B cell (primary cell): ENCODE results near the gene THYN1. TPM values are rescaled to one million over a fixed set of nuclear protein-coding genes. Genes with fewer than 3 reads are reported as not detected.

ENCODE experiments used
- ATAC-seq: fragments of 200-7000 bp; cut with Tn5 transposase; one replicate; pipeline ENCODE4 v1.10.0; 2021; ENCODE audit warnings: low read depth, mild to moderate bottlenecking, moderate number of reproducible peaks, moderate library complexity
- CTCF ChIA-PET: fragments of 350-600 bp; sonication (Branson Sonifier 250); formaldehyde crosslinking; loops from one replicate; lab custom pipeline; 2021; ENCODE audit warnings: antibody characterized with exemption, inconsistent platforms; lab: Charles Lee
- POLR2A ChIA-PET: fragments of 350-600 bp; sonication (Branson Sonifier 250); formaldehyde crosslinking; loops from one replicate; lab custom pipeline; 2021; ENCODE audit warnings: antibody characterized with exemption; lab: Charles Lee
- DNase-seq: peaks from one replicate; pipeline ENCODE4 v3.0.0; 2013
- H2AFZ ChIP-seq: 2 replicates; pipeline ENCODE4 v1.6.1; 2012; ENCODE audit warnings: mild to moderate bottlenecking, low read depth, low read length; ENCODE audit not compliant: insufficient read depth, poor library complexity, severe bottlenecking
- H3K27ac ChIP-seq, 2 donors: 1 replicate in 1 of 2; 2 replicates in 1 of 2; pipeline ENCODE4 v1.5.1; 2012 to 2013; ENCODE audit warnings: low read length in 2 of 2, mild to moderate bottlenecking in 2 of 2, moderate library complexity in 1 of 2
- H3K27me3 ChIP-seq, 4 experiments: fragments of 200-600 bp in 1 of 4; sonication (generic) in 1 of 4; replicated peaks in 1 of 4; 1 replicate in 2 of 4; 2 replicates in 2 of 4; pipeline versions ENCODE4 v1.6.1 to v1.7.0; 2013 to 2016; ENCODE audit warnings: low read length in 3 of 4, mild to moderate bottlenecking in 2 of 4, mixed read lengths in 1 of 4, moderate library complexity in 1 of 4; ENCODE audit not compliant: insufficient read depth in 4 of 4, control insufficient read depth in 3 of 4; ENCODE audit errors: control extremely low read depth in 1 of 4
- H3K36me3 ChIP-seq, 2 experiments: replicated peaks in 1 of 2; 1 replicate in 1 of 2; 2 replicates in 1 of 2; pipeline versions ENCODE4 v1.6.1 to v1.7.1; 2013; ENCODE audit warnings: low read length in 1 of 2; ENCODE audit not compliant: insufficient read depth in 2 of 2, control insufficient read depth in 1 of 2; ENCODE audit errors: control extremely low read depth in 1 of 2, extremely low read depth in 1 of 2
- H3K4me1 ChIP-seq, 2 donors: fragments of 200-600 bp in 1 of 2; sonication (generic) in 1 of 2; 1 replicate in 1 of 2; 2 replicates in 1 of 2; pipeline versions ENCODE4 v1.5.1 to v1.6.1; 2013 to 2017; ENCODE audit warnings: low read length in 2 of 2; ENCODE audit not compliant: control insufficient read depth in 2 of 2, insufficient read depth in 2 of 2
- H3K4me2 ChIP-seq: replicated peaks from 2 replicates; pipeline ENCODE3; 2012; ENCODE audit warnings: mild to moderate bottlenecking, low read depth, low read length; ENCODE audit not compliant: poor library complexity, severe bottlenecking
- H3K4me3 ChIP-seq, 5 experiments: fragments of 200-600 bp in 1 of 5; sonication (generic) in 1 of 5; 1 replicate in 3 of 5; 2 replicates in 2 of 5; pipeline versions ENCODE4 v1.5.1 to v1.7.0; 2011 to 2016; ENCODE audit warnings: low read length in 4 of 5, mild to moderate bottlenecking in 4 of 5, low read depth in 2 of 5, control low read depth in 1 of 5, moderate library complexity in 1 of 5; ENCODE audit not compliant: insufficient read depth in 1 of 5; ENCODE audit errors: control extremely low read depth in 1 of 5, extremely low read depth in 1 of 5
- H3K79me2 ChIP-seq: fragments of 200-600 bp; sonication (generic); one replicate; pipeline ENCODE4 v1.6.0; 2016; ENCODE audit warnings: low read length; ENCODE audit not compliant: control insufficient read depth, insufficient read depth
- H3K9ac ChIP-seq: fragments of 200-600 bp; sonication (generic); 2 replicates; pipeline ENCODE4 v1.6.1; 2017; ENCODE audit warnings: mild to moderate bottlenecking, low read length, moderate library complexity
- H3K9me3 ChIP-seq, 3 donors: one replicate each; pipeline versions ENCODE4 v1.6.1 to v1.7.1; 2013; ENCODE audit warnings: low read length in 2 of 3; ENCODE audit not compliant: control insufficient read depth in 2 of 3, insufficient read depth in 1 of 3; ENCODE audit errors: control extremely low read depth in 1 of 3
- H4K20me1 ChIP-seq: 2 replicates; pipeline ENCODE4 v1.6.0; 2012; ENCODE audit warnings: mild to moderate bottlenecking, low read length; ENCODE audit not compliant: insufficient read depth, control insufficient read depth, poor library complexity, severe bottlenecking
- H3K27ac Mint-ChIP-seq: one replicate; pipeline ENCODE4 v1.8.0; 2021; ENCODE audit warnings: mixed read lengths
- H3K27me3 Mint-ChIP-seq: one replicate; pipeline ENCODE4 v1.8.0; 2021; ENCODE audit warnings: mixed read lengths
- H3K4me1 Mint-ChIP-seq: one replicate; pipeline ENCODE4 v1.8.0; 2021; ENCODE audit warnings: mixed read lengths
- H3K4me3 Mint-ChIP-seq: one replicate; pipeline ENCODE4 v1.8.0; 2021; ENCODE audit warnings: mixed read lengths
- H3K9me3 Mint-ChIP-seq: one replicate; pipeline ENCODE4 v1.8.0; 2022; ENCODE audit warnings: mixed read lengths; ENCODE audit not compliant: insufficient read depth
- CTCF ChIP-seq: fragments of 200-600 bp; IDR thresholded peaks from one replicate; pipeline ENCODE4 v1.8.0; 2022; ENCODE audit warnings: antibody characterized with exemption, mild to moderate bottlenecking
- EZH2 ChIP-seq: IDR thresholded peaks from 2 replicates; pipeline ENCODE4 v1.6.1; 2012; ENCODE audit warnings: borderline replicate concordance, low read depth, mild to moderate bottlenecking, moderate library complexity, low read length; ENCODE audit not compliant: insufficient read depth, poor library complexity, severe bottlenecking
- WGBS: methylation state at CpG from one replicate; pipeline ENCODE4 v1.1.5; 2013; ENCODE audit warnings: missing lambda C conversion rate; ENCODE audit not compliant: insufficient coverage; 5-methylcytosine and 5-hydroxymethylcytosine counted together
- intact Hi-C: fragments of 100-400 bp; cut with micrococcal nuclease; formaldehyde crosslinking; loops from one replicate; pipeline ENCODE4 v1.10.0; 2022
- polyA plus RNA-seq: library from polyadenylated mRNA; depleted of rRNA; stranded (reverse); fragments of >200 nt; gene quantifications from 2 replicates; pipeline ENCODE4 v1.2.3, GENCODE V29; 2012
- total RNA-seq, 2 donors: library from RNA; stranded (reverse); fragments of 120-200 nt in 1 of 2; gene quantifications; 1 replicate in 1 of 2; 2 replicates in 1 of 2; pipeline versions ENCODE4 v1.2.3 to v1.2.4, GENCODE V29; 2013 to 2022

Gene THYN1
- total and polyA plus RNA-seq, 2 donors (not counting 1 experiment from before 2014, with no cell fraction given): 36.3 to 38.4 TPM

- H3K27ac Mint-ChIP-seq: peak overlapping the region; percentile 83
- H2AFZ ChIP-seq: peak overlapping the region; percentile 100
These were observed 30.0 kb downstream of the THYN1 start for GRCh38 chr11:134223121-134223520.

More at GRCh38 chr11:134223121-134223520, 30.0 kb downstream of the THYN1 start:
- H3K4me2 ChIP-seq: peak overlapping the region; percentile 92
- H3K27me3 Mint-ChIP-seq: peaks cover 15% of the 10 kb centered on the region
- H3K4me3 Mint-ChIP-seq: peak overlapping the region; percentile 96
- H3K27me3 ChIP-seq: peaks cover 0 to 25% (median 15%) of the 10 kb centered on the region in 4 experiments
- ATAC-seq (no peak), DNase-seq (peak; percentile 42)
- H3K79me2 ChIP-seq: peaks cover 51% of the 10 kb centered on the region
- ChIA-PET POLR2A (interaction anchor here (1.2 to 1.7 kb wide), 3 partner anchors 10 to 30 kb away, joined by 4 to 9 read pairs (median 6); partner anchors contain the start of genes ACAD8 and THYN1), CTCF (interaction anchor here (0.6 to 5.3 kb wide), 5 partner anchors 15 to 173 kb away, joined by 3 to 32 read pairs (median 12); partner anchors contain the start of genes ACAD8 and THYN1)
- peaks cover 38% of the 10 kb centered on the region for H3K4me1 Mint-ChIP-seq
- peaks cover 0 to 13% of the 10 kb centered on the region in 2 experiments for H3K36me3 ChIP-seq
- TF ChIP-seq CTCF: no peak
- TF ChIP-seq EZH2: no peak
- intact Hi-C loops: no loop called here
- peak overlapping the region; percentile 97 for H3K9ac ChIP-seq
- 18% methylated on average over 5 of the region's 5 CpGs for WGBS
- peaks cover 27 to 35% of the 10 kb centered on the region in 2 donors for H3K4me1 ChIP-seq
- H3K27ac ChIP-seq: no peak overlapping the region
- no peaks in the 10 kb centered on the region for H3K9me3 Mint-ChIP-seq
- peak overlapping the region; percentile 69 to 98 (median 95) for H3K4me3 ChIP-seq
- peaks cover 30% of the 10 kb centered on the region for H4K20me1 ChIP-seq
- H3K9me3 ChIP-seq: no peaks in the 10 kb centered on the region
